Measurements from ENCODE around the gene EHD4. TPM values are rescaled to one million over a fixed set of nuclear protein-coding genes. Genes with fewer than 3 reads are reported as not detected.

The EHD4 gene
- total RNA-seq, 4 donors from 2014 or later, result 30.5 to 88.6 (median 37.8) TPM

GRCh38 chr15:41980654-41981323 lies 8.4 kb upstream of the EHD4 start:
- no peak for DNase-seq (ENCODE audit: low spot score)
- ATAC-seq (ENCODE audit: low FRiP score), result no peak
- TF ChIP-seq CTCF (IDR thresholded peaks at IDR 0.05), result no peak

DNA sequence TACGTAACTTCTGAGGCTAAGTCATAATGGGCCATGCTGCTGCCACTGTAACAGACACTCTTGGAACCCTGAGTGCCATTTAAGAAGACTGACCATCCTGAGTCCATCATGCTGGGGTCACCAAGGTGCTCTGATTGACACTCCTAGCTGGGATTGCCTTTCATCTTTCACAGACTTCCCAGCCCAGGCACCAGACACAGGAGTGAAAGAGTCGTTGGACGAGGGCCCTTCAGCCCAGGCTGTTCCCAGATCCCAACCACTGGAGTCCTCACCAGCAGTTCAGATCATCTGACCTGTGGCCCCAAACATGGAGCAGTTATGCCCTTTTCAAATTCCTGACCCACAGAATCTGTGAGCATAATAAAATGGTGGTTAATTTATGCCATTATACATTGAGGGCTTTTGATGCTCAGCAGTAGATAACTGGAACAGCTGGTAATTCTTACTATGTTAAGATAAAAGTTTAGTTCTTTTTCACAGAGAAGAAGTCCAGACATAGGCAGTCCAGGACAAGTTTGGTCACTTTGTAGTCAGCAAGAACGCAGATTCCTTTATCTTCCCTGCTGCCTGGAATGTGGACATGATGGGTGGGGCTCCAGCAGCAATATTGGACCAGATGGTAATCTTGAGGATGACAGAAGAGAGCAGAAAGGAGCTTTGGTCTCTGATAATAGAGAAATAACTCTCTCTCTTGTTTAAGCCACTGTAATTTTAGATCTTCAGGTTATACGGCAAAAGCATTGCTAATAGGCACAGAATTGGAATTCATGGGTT lies 7.3 kb upstream of the EHD4 start:
- TF ChIP-seq CTCF (IDR thresholded peaks at IDR 0.05), result no peak
- DNase-seq (ENCODE audit: low spot score) (no peak), ATAC-seq (ENCODE audit: low FRiP score) (no peak)

DNA sequence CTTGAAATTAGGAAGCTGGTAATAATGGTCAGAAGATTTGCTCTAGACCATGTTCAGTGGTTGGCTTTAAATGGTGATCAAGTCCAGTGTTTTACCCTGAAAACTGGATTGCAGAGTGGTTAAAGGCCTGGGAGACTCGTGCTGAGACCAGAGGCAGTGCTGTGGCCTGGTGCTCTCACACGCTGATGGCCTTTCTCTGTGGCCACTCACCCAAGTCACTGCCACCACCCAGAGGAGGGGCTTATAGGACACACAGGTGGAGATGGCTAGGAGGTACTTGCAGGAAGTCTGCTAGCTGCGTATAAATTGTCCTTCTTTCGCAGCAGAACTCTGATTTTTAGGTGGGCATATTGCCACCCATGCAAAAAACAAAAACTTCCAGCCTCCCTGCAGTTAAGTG lies 6.2 kb upstream of the EHD4 start:
- DNase-seq (ENCODE audit: low spot score), result no peak
- ATAC-seq (ENCODE audit: low FRiP score), result no peak
- no peak for TF ChIP-seq CTCF (IDR thresholded peaks at IDR 0.05)

GRCh38 chr15:41977757-41978383 lies 5.5 kb upstream of the EHD4 start:
- TF ChIP-seq CTCF (IDR thresholded peaks at IDR 0.05), result no peak
- no peak for ATAC-seq (ENCODE audit: low FRiP score)
- no peak for DNase-seq (ENCODE audit: low spot score)

- no peak for TF ChIP-seq CTCF (IDR thresholded peaks at IDR 0.05)
- DNase-seq (ENCODE audit: low spot score) (no peak), ATAC-seq (ENCODE audit: low FRiP score) (no peak)
These were observed 3.3 kb upstream of the EHD4 start for GRCh38 chr15:41975669-41976068.

GRCh38 chr15:41974041-41974440 lies 1.7 kb upstream of the EHD4 start:
- no peak for DNase-seq (ENCODE audit: low spot score)
- no peak for ATAC-seq (ENCODE audit: low FRiP score)
- no peak for TF ChIP-seq CTCF (IDR thresholded peaks at IDR 0.05)
